ENCODE results near the gene OR6N1.

The OR6N1 gene, protein sequence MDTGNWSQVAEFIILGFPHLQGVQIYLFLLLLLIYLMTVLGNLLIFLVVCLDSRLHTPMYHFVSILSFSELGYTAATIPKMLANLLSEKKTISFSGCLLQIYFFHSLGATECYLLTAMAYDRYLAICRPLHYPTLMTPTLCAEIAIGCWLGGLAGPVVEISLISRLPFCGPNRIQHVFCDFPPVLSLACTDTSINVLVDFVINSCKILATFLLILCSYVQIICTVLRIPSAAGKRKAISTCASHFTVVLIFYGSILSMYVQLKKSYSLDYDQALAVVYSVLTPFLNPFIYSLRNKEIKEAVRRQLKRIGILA

DNA sequence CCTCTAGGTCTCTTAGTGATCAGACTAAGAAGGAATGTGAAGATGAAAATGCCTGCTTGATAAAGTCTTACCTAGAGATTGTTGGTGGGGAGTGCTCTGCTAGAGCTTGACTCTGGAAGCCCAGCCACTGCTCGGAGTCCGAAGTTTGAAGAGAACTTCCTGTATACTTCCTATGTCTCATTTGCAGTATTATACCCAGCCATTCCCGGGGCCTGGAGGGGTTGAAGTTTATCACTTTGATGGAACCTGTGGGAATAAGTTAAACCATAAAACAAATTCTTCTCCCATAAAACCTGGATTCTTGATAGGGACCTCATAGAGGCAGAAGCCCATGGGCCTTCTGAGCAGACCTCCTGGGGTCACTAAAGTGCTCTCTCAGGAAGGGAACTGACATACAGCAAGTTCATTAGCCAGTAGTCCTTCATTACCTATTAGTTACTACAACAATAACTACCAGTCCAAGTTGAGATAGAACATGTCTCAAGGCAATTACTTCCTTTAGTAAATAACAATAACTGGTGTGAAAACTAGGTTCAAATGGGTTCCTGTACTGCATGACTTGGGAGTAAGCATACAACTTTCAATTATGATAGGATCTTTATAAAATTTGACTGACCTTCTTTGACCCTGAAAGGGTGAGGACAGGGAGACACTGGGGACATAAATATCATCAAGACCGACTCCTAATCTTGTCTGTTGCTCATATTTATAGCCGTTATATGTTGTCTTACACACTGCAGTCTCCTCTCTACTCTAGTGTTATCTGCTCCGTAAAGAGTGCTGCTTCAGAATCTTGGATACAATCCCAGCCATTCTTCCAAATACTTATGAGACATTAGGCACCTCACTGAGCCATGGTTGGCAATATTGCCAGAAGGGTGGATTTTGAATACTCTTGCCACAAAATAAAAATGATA is at the start of gene OR6N1:
Gene OR6N1 (minus strand): TSS at position 246 of the 917 bp plus-strand sequence. CDS start 5,513 bp downstream, outside the sequence.
- DNase-seq (ENCODE audit: low spot score), result no peak

DNA sequence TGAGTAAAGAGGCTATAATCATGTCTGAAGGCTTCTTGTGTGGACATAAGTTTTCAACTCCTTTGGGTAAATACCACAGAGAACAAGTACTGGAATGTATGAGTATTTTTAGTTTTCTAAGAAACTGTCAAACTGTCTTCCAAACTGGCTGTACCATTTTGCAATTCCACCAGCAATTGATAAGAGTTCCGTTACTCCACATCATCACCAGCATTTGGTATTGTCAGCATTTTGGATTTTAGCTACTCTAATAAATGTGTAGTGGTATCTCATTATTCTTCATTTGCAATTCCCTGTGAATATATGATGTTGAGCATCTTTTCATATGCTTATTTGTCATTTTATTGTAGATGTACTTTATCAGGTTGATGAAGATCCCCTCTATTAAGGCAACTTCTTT is 49.7 kb upstream of the OR6N1 start:
- DNase-seq (ENCODE audit: low spot score), result no peak

DNA sequence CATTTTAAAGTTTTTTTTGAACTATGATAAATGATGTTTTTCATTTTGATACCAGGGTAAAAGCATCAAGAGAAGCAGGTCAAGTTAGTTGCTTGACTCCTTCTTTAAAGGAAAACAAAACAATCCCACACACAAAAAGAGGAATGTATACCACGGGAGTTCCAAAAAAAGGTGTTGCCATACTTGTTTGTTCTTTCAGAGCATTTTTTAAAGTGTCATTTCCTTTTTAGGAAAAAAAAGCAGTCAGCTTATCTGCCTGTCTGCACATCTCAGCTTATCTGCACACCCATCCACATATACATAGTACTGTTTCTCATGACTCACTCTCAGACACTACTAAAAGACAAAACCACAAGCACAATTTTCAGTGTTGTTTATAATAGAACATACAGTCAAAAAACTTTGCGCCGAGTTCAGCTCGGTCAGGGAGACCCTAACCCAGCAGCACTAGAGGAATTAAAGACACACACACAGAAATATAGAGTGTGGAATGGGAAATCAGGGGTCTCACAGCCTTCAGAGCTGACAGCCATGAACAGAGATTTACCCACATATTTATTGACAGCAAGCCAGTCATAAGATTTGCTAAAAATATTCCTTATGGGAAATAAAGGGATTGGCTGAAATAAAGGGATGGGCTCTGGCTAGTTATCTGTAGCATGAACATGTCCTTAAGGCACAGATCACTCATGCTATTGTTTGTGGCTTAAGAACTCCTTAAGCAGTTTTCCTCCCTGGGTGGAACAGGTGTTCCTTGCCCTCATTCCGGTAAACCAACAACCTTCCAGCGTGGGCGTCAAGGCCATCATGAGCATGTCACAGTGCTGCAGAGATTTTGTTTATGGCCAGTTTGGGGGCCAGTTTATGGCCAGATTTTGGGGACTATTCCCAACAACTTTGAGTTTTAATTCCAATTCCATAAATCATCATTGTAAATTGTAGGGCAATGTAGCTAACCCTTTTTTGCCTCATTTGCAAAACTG is 47.8 kb upstream of the OR6N1 start:
- DNase-seq (ENCODE audit: low spot score), result no peak

DNA sequence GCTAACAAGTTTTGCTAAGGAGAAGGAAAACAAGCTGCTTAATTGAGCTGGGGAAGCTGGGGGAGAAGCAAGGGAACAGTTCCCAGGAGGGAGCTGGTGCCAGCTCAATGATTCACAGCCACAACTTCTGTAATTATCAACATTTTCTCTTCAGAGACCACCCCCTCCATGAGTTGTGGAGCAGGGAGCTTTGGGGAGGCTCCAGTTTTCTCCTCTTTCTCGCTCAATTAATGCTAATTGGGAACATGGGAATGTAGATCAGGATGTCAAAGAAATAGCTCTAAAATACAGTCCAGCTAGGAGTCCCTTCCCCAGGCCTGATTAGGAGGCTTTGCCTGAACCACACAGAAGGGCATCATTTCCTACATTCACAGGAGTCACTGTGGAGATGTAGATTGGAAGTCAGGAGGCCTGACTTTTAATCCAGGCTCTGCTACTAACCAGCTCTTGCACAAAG is 47.0 kb upstream of the OR6N1 start:
- DNase-seq (ENCODE audit: low spot score), result no peak

DNA sequence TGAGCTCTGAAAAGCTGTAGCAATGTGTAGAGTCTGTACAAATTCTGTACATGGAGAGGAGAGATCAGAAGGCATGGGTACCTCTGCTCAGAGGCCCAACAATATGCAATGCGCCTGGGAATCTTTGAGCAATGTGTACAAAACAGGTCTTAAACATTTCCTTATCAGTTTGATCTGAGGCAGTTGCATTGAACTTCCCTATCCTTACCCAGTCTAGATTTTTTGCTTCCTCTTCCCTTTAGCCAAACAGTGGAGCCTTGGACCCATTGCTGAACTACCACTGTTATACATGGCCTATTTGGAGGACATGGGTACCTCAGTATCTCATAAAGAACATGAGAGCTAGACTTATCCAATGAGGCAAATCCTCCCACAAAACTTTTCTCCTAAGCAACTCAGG is 46.6 kb upstream of the OR6N1 start:
- no peak for DNase-seq (ENCODE audit: low spot score)

DNA sequence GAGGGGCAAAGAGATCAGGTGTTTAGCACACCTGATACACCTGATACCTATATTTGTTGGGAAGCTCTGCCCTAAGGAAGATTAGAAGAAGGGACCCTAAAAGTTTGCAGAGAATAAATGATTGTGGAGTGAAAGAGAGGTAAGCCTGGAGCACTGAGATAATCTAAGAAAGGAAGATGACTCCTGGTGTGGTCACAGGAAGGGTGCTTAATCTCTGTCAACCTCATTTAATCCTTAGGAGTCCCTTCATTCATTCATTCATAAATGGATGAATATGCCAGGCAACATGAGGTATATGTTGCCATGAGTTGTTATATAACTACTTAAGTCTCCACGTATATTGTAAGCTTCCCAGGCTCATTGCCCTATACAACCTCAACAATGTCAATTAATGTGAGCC is 43.0 kb upstream of the OR6N1 start:
- no peak for DNase-seq (ENCODE audit: low spot score)

DNA sequence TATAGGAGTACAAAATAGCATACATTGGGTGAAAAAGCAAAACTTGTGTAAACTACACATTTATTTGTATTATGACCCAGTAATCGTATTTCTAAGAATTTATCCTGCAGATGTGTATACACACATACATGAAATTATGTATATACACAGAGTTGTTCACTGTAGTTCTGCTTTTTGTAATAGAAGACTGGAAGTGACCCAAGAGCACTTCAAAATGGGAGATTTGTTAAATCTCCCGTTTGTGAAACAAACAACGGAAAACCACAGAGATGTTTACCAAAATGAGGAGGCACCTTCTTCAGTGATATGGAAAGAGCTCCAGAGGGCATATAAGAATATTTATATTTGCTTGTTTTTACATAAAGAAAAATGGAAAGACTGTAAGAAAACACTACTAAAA is 41.2 kb upstream of the OR6N1 start:
- DNase-seq (ENCODE audit: low spot score), result no peak

DNA sequence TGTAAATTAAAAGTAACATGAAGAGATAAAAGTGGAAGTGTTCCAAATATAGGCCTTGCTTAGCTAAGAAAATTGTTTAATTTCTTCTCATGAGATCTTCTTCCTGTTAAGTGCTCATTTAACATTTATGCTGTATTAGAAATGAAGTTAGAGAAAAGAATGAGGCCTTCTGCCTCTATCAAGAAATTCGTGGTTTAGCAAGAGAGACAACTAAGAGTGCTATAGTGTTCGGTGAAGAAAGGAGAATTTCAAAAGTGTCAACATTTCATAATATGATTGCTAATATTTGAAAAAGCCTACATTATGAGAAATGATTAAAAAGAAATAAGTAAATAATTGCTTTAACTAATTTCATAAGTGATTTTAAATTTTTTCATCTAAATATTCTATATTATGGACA is 40.3 kb upstream of the OR6N1 start:
- DNase-seq (ENCODE audit: low spot score), result no peak

DNA sequence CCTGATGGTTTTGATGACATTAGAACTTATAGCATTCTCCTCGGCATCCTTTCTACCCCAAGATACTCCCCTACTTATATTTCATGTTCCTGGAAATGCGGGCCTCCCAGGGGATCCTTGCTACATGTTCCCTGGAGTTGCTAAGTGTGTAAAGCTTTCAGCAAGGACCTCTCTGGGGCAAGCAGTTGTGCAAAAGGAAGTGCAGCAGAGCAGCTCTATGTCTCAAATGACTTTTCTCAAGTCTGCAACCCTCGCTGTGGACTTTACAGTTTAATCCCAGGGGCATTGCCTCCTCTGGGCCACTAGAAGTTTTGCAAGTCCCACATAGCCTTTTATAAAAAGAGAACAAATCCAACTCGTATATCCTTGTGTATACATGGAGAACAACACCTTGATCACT is 38.3 kb upstream of the OR6N1 start:
- DNase-seq (ENCODE audit: low spot score), result no peak

DNA sequence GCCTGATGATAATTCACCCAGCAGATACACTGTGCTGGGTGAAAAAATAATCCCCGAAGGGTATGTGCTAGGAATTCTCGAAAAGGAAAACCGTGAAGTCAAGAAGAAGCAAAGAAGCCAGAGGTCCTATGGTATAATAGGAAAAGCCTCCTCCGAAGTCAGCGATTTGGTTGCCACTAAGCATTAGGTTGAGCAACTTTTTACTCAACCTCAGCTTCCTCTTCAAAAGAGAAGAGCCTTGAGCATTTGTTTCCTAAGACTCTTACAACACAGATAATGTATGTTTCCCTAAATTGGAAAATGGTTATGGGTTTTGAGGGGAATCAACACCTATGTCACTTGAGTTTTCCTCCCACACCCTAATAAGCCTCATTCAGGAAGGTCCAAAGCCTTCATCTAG is 37.9 kb upstream of the OR6N1 start:
- no peak for DNase-seq (ENCODE audit: low spot score)

DNA sequence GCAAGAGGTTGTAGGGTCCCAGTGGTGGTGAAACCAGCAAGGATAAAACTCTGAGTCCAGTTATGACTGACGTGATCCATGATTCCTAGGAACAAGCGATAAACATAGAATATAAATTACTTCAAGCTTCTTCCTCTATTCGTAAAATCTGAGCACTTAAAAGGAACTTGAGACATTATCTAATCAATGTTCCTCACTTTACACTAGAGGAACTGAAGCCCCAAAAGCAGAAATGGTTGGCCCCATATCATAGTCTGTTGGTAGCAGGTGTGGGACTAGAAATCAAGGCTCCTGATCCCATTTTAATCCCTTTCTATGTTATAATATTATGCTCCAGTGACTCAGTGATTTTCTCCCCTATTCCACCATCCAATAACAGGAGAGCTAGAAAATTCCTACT is 37.3 kb upstream of the OR6N1 start:
- DNase-seq (ENCODE audit: low spot score), result no peak

DNA sequence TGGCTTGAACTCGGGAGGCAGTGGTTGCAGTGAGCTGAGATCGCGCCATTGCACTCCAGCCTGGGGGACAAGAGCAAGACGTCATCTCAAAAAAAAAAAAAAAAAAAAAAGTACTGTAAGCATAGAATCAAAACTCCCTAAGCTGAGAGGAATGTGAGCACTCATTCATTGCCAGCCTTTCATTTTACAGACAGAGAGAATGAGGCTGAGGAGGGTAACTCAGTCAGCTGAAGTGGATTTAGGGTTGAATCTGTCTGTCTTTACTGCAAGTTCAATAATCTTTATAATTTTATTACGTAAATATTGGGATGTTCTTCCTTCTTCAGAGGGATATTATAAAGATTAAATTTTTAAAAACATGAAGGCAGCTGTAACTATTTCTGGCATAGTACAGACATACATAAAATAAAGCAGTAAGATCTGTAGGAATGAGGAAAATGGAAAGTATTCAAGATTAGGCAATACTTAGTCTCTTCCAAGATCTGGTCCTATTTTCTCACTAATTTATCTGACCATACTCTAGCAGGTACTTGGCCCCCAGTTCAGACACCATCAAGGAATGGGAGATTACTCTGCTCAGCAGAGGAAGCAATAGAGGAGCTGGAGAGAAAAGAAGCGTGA is 35.0 kb upstream of the OR6N1 start:
- DNase-seq (ENCODE audit: low spot score), result no peak

DNA sequence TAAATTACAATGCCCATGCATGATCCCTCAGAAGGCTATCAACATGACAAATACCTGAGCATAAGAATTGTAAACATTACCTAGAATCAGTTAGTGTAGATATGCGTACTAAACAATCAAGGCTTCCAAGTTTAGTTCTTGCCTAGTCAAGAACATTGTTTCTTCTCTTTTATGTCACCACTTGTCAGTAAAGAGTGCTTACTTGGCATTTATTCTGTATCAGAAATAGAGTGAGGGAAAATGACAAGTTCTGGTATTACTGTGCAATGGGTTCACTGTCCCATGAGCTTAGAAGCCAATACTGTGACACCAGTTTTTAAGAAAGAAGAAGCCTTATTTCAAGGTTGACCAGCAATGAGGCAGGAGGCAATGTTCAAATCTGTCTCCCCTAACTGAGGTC is 31.7 kb upstream of the OR6N1 start:
- no peak for DNase-seq (ENCODE audit: low spot score)

DNA sequence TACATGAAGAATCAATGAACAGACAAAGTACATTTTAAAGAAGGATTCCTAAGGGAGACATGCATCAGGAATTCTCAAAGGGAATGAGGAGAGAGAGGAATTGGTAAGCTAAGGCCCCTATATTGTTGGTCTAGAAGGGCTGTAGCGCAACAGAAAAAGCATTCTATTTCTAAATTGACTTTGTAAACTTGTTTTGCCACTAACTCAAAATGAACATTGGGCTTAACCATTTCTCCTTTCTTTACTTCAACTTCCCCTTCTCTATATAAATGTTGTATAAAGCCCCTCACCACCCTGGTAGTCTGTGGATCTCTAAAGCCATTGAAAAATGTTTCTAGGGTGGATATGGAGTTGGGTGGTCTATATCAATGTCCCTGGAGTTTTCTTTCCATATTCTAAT is 29.4 kb upstream of the OR6N1 start:
- DNase-seq (ENCODE audit: low spot score), result no peak

DNA sequence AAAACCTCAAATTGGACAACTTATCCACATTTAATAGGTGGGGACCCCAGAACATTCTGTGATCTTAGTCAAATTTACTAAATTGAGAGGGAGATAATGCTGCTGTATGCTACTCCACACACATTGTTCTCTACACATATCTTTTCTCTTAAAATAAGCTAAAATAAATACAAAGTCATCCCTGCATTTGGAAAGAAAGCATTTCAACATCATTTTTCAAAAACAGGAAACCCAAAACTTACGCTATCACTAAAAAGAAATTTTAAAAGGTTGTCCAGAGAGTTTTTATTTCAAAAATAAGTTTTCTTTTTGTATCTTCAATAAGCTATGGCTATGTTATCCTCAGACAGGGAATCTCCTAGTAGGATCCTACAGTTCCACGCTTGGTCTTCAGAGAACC is 28.5 kb upstream of the OR6N1 start:
- no peak for DNase-seq (ENCODE audit: low spot score)

DNA sequence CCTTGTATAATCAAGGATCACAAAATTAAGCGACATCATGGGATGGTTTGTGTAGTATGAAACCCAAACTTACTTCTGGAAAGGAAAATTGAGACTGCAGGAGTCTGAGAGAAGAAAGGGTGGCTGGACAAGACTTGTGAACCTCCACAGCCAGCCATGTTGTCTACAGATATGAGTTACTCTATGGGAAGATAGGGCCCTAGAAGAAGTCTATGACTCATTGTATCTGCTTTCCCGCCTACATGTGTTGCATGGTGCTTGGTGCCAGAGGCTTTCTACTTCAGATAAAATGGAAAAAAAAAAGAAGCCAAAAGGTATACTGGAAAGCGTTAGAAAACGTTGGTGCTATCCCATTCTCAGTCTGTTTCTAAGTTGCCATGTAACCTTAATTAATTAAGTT is 27.7 kb upstream of the OR6N1 start:
- no peak for DNase-seq (ENCODE audit: low spot score)

DNA sequence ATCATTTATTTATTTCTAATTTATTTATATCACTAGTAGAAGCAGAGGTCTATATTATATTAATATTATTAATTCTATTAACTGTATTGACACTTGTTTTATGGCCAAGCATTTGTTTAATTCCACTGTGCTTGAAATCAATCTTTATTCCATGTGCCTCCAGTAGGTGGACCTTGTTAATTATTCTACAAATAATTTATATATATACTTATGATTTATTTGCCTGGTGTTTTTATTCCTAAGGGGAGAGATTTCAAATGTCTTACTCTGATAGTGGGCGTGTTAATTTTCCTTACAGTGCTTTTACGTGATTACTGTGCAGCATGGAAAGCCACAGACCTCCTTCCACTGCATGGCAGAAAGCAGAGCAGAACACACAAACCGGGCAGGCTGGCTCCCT is 26.5 kb upstream of the OR6N1 start:
- no peak for DNase-seq (ENCODE audit: low spot score)

DNA sequence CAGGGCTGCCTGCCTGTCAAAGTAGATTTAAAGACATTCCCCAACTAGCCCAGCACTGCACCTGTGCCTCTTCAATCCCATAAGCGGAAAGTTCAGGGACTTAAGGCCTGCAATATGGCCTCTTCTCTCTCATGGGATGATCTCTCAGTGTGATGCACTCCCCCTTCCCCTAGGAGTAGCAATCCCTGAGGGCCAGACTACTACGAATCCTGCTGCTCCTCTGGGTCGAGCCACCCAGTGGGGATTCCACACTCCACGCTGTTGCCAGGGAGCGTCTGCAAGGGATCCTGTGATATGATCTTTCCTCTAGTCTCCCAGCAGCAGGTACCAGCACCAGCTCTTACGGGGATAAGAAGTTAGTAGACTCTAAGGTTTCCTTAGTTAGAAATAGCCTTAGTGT is 22.3 kb upstream of the OR6N1 start:
- DNase-seq (ENCODE audit: low spot score), result no peak

DNA sequence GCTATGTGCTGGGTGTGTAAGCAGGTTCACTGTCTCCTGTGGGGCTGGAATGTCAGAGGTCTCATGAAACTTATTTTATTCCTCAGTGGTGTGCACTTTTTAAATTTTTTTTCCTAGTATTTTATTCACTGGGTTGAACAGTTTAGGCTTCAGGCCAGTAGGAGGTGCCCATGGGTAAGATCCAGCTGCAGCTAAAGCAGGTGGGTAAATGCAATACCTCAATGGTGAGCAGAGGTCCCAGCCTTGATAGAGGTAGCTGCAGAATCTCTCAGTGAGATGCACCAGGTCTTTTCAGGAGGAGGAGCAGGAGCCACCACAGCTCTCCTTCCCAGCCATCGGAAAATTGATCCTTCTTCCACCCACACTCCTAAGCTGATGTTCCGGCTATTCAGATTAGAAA is 21.6 kb upstream of the OR6N1 start:
- no peak for DNase-seq (ENCODE audit: low spot score)

DNA sequence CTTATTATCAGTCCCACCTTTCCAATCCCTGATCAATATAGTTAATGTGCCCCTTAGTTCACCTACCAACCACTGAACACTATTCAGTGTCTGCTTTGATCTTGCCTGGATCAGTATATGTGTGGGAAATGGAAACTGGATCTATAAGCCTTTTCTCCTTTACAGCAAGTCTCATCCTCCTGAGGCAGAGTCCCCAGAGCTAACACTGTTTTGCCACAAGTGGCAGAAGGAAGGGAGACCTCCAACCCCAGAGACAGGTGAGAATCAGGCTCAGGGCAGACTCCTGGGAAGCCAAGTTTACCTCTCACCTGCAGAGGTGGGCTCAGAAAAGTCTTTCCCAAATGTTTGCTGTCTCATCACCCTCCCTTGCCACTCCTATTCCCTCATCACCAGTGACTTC is 9.1 kb upstream of the OR6N1 start, which contains the start of gene OR6N2:
Gene OR6N2 (minus strand): TSS at position 101 of the 400 bp plus-strand sequence. CDS start 3,569 bp downstream, outside the sequence.
- DNase-seq (ENCODE audit: low spot score), result no peak

DNA sequence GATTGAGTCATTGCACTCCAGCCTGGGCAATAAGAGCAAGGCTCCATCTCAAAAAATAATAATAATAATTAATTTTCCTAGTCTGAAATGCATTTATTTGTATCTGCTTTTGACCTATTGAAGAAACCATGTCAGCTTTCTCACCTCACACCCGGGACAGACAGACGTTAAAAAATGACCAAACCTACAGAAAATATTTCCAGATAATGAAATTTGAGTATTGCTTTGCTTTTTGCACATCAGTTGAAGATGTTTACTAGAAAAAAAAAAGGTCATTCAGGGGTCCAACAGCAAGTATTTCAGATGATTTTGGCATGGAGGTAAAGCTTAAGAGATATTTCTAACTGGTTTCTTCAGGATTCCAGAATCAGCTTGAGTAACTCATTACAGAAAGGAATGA is 17.6 kb downstream of the OR6N1 start, which contains the start of gene OR6K6:
Gene OR6K6 (plus strand): TSS at position 301 of the 400 bp plus-strand sequence. CDS start 168 bp downstream, outside the sequence.
- DNase-seq (ENCODE audit: low spot score), result no peak
